Measurements from ENCODE around the gene DKK2.

The DKK2 gene, protein sequence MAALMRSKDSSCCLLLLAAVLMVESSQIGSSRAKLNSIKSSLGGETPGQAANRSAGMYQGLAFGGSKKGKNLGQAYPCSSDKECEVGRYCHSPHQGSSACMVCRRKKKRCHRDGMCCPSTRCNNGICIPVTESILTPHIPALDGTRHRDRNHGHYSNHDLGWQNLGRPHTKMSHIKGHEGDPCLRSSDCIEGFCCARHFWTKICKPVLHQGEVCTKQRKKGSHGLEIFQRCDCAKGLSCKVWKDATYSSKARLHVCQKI

DNA sequence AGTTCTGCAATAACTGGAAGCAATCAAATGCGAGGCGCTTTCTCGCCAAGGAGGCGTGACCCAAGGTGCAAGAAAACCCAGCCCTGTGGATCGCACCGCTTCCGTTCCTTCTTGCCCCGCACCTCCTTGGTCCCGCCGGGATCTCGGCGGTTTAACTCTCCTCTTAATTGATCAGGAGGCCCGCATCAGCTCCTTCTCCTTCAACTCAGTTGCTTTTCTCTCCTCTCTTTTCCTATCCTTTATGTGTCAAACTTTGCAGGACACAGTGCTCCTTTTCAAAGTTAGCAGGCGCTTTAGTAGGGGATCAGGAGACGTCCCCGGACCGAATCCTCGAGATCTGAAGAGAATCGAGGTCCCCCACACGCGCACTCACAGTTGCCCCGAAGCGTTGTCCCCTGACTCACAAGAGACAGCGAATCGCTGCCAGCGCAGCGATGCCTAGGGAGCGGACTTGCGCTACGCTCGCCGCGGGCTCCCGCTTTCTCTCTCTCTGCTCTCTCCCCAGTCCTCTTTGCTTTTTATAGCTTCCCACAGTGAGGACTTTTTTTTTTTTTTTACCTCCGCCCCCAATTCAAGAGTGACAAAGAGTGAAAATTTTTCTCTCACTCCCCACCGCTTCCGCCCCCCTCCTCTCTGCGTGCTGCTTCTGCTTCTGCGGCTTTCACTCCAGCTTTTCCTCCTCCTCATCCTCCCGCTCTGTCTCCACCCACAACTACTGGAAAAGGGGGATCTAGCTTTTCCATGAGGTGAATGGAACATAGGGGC is at the start of gene DKK2:
Gene DKK2, minus strand, starts transcription at position 495 of the 765 bp plus-strand sequence. CDS start 722 bp downstream, outside the sequence.
- DNase-seq (ENCODE audit: low read depth in 2 of 2) = no peak

GRCh38 chr4:107077192-107077591 is 41.1 kb upstream of the DKK2 start:
- DNase-seq (ENCODE audit: low read depth in 2 of 2) = no peak

GRCh38 chr4:107072836-107073736 is 37.0 kb upstream of the DKK2 start:
- no peak for DNase-seq (ENCODE audit: low read depth in 2 of 2)

DNA sequence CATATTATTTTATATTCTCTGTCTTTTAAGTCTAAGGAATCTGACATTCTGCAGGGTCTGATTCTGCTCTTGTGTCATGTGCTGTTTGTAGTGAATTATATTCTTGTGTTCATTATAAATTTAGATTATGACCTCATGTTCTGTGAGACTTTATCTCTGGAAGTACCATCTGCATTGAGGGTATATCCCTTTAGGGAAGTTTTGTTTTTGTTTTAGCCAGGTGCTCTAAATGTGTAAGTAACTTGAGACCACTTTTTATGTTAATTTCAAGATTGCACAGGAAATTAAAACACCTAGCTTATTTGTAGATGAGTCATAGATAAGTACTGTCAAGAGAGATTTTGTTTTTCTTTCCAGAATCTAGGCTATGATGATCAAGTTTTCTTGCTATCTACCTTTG is 35.0 kb upstream of the DKK2 start:
- DNase-seq (ENCODE audit: low read depth in 2 of 2) = no peak

DNA sequence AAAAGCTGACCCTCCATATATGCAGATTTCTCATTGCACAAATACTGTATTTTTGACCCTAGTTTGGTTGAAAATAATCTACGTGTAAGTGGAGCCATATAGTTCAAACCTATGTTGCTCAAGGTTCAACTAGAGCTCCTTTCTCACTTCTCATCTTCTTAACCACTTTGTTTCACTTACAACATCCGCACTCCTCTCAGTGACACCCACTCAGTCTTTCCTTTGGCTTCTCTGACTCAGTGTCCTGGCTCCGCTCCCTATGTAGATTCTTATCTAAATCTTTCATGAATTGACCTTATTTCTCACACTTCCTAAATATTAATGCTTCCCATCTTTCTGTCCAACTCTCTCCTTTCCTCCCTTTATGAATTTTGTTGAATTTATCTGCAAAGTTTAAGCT is 32.9 kb upstream of the DKK2 start:
- DNase-seq (ENCODE audit: low read depth in 2 of 2) = no peak

DNA sequence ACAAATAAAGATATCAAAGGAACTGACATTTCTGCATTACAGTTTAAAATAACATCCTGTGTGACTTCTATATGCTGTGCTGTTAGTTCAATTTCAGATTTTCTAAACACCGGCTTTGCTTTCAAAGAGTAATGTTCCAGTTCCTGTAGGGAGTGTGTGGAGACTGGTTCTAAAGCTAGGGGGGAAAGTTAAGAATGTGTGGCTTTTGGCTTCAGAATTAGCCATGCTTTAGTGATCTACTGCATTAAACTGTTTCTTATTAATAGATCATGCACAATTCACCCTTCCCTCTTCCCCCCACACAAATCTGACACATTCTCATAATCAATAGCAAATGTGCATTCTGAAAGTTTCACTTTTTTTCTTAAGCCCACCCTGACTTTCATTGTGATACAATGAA is 32.0 kb upstream of the DKK2 start:
- DNase-seq (ENCODE audit: low read depth in 2 of 2) = no peak

GRCh38 chr4:107066621-107067020 is 30.5 kb upstream of the DKK2 start:
- no peak for DNase-seq (ENCODE audit: low read depth in 2 of 2)

- no peak for DNase-seq (ENCODE audit: low read depth in 2 of 2)
Observed at GRCh38 chr4:107065201-107065600, 29.1 kb upstream of the DKK2 start.

- no peak for DNase-seq (ENCODE audit: low read depth in 2 of 2)
Observed at GRCh38 chr4:107060388-107060787, 24.3 kb upstream of the DKK2 start.

- no peak for DNase-seq (ENCODE audit: low read depth in 2 of 2)
Observed at GRCh38 chr4:107058828-107059227, 22.7 kb upstream of the DKK2 start.

DNA sequence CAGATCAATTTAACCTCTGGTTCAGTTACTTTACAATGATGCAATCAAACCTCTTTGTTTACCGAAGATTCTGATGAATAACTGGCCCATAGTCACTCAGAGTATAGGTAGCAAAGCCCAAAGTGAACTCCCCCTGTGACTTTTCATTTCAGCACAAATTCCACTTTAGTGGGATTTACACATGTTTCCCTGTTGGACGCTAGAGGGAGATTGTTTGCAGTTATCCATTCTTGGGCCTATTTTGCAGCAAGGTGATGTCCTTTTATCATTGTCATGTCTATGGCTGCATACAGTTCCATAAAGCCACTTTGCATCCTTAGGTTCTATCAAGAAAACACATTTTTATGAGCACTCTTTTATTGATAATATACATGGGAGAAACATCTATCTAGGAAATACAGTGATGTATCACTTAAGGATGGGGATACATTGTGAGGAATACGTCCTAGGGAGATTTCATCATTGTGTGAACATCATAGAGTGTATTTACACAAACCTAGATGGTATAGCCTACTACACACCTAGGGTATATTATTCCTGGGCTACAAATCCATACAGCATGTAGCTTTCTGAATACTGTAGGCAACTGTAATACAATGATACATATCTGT is 14.5 kb upstream of the DKK2 start:
- no peak for DNase-seq (ENCODE audit: low read depth in 2 of 2)

GRCh38 chr4:107046261-107046660 is 10.1 kb upstream of the DKK2 start:
- DNase-seq (ENCODE audit: low read depth in 2 of 2) = no peak

- no peak for DNase-seq (ENCODE audit: low read depth in 2 of 2)
Observed at GRCh38 chr4:107044170-107044569, 8.1 kb upstream of the DKK2 start.

DNA sequence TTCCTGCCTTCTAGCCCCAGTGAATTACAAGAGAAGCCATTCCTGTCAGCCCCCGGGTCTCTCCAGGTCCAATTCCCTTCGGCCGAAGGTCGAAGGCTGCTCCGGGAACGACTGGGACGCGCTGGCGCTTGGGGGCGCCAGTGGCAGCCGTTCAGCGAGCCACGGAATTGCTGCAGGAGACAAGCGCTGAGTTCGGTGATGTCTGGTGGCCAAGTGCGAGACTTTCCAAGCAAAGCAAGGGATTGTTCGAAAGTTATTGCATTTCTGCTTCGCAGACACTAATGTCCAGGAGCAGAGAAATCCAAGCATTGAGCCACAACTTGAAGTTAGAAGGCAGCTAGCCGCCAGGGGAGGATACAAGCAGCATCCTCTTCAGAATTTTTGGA is 1.1 kb upstream of the DKK2 start:
- DNase-seq (ENCODE audit: low read depth in 2 of 2) = no peak

DNA sequence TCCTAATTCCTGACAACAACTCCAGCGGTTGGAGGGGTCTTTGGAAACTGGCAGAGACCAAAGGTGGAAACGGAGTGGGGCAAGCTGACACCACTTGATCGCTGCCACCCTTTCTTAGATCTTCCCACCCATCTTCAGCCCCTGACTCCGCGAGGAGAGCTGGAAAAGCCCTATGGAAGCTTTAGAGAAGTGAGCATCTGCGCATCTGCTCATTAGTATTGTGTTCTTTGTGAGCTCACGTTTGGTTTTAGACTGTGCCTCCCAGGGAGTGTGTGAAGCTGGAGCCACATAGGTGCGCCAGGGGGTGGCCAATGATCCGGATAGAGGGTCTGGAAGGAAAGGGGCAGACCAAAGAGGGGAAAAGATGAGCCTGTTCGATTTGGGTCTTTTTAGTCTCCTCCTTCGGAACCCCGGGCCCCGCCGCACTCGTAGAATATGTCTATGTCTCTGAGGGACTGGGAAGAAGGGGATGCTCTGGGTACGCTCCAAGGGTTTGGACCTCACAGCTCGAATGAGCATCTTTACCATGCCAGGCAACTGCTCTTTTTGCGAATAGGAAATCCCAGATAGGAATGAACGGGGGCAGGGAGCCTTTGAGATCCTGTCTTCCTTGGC is 578 bp upstream of the DKK2 start:
- no peak for DNase-seq (ENCODE audit: low read depth in 2 of 2)

DNA sequence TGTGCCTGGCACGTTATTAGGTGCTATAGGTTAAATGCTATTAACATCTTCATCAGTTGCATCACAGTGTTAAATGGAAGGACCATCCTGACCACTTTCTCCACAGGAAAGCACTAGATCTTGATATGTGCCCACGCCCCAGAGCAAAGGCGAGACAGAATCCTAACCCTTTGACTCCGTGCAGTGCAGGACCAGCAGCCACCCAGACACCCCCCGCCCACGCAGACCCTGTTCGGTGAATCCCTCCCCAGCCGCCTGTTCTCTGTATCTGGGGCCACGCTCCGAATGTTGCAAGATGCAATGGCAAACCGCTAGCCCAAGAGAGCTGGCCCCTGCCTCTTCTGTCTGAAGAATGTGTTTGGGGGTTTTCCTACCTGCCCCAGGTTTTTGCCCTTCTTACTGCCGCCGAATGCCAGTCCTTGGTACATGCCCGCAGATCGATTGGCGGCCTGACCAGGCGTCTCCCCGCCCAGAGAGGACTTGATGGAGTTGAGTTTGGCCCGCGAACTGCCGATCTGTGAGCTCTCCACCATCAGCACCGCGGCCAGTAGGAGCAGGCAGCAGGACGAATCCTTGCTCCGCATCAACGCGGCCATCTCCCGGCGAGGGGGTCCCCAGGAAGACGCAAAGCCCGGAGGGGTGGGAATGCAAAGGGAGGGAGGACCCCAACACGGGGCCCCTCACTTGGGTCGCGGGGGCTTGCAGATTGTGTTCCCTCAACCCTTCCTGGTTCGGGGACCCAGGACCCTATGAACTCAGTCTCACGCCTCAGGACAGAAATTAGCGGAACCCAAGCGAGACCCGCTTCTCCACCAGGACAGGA is 906 bp downstream of the DKK2 start:
- no peak for DNase-seq (ENCODE audit: low read depth in 2 of 2)

DNA sequence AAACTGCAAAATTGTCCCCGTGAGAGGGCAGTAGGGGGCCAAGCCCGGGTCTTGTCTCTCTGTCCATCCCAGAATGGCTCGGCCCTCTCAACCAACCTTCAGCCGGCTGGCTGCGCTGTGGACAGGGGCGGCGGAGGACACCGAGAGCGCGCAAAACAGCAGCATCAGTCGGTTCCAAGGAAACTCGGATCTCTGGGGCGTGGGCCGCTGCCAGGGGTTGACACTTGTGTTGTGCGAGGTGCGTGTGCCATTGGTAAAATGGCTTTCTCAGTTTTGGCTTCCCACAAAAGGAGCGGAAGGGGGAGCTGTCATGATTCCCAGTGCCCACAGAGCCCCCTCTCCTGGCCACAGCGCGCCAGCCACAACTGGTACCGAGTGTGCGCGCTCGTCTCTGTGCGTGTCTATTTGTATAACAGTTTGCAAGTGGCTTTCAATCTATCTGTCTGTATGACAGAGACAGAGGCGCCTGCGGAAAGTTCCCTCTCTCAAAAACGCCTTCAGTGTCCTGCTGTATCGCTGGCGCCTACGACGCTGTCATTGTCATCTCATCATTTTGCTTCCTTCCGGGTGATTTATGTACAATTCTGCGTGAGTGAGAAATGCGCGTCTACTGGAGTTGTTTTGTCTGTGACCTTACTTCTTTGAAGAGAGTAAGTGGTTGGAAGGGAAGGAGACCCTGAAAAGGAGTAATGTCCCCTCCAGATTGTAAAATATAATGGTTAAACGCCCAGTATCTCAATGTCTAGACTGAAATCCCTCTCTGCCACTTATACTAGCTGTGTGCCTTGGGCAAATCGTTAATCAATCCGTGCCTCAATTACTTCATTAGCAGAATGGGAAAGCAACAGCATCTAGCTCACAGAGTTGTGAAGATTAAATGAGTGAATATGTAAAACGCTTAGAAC is 1.8 kb downstream of the DKK2 start:
- no peak for DNase-seq (ENCODE audit: low read depth in 2 of 2)

GRCh38 chr4:107027379-107027778 is 8.7 kb downstream of the DKK2 start:
- no peak for DNase-seq (ENCODE audit: low read depth in 2 of 2)

DNA sequence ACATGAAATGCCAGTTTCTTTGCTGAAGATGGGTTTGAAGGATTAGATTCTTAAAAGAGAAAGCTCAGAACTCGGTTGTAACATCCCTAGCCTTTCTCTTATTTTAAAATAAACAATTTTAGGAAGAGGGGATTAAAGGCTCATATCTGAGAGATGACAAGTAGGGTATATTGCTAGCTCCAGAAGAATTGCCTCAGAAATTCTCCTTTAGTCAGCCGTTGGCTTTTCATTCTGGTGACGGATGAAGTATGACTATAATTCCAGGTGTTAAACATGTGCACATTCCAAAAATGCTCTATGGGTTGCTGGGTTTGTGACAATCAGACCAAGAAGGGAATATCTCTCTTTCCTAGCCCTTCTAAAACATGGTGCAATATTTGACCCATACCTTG is 17.8 kb downstream of the DKK2 start:
- no peak for DNase-seq (ENCODE audit: low read depth in 2 of 2)
